ENCODE measurements around the gene BAMBI.
"Not testable (repeated sequence)": the region's sequence is repeated elsewhere in the genome, so short reads cannot be mapped to it uniquely, and the experiment has no call there.

The BAMBI gene

GRCh38 chr10:28676968-28677887, at the start of gene BAMBI:
BAMBI (plus strand) TSS chr10:28677521; CDS start chr10:28677898, 377 bp downstream.
- peak; percentile 84 for DNase-seq (ENCODE audit: low read depth)

GRCh38 chr10:28628184-28628893, 49.0 kb upstream of the BAMBI start:
- peak; percentile 74 for DNase-seq (ENCODE audit: low read depth)

GRCh38 chr10:28631896-28632583, 45.3 kb upstream of the BAMBI start:
- no peak for DNase-seq (ENCODE audit: low read depth)

- DNase-seq (ENCODE audit: low read depth), result no peak
These were observed 44.8 kb upstream of the BAMBI start for GRCh38 chr10:28632584-28632945.

- no peak for DNase-seq (ENCODE audit: low read depth)
These were observed 43.6 kb upstream of the BAMBI start for GRCh38 chr10:28633750-28634149.

GRCh38 chr10:28637346-28637745, 40.0 kb upstream of the BAMBI start:
- no peak for DNase-seq (ENCODE audit: low read depth)

GRCh38 chr10:28638392-28638791, 38.9 kb upstream of the BAMBI start:
- no peak for DNase-seq (ENCODE audit: low read depth)

- DNase-seq (ENCODE audit: low read depth), result no peak
These were observed 36.8 kb upstream of the BAMBI start for GRCh38 chr10:28640551-28640950.

GRCh38 chr10:28644647-28645046, 32.7 kb upstream of the BAMBI start:
- DNase-seq (ENCODE audit: low read depth), result no peak

GRCh38 chr10:28652106-28652505, 25.2 kb upstream of the BAMBI start:
- no peak for DNase-seq (ENCODE audit: low read depth)

- no peak for DNase-seq (ENCODE audit: low read depth)
These were observed 24.6 kb upstream of the BAMBI start for GRCh38 chr10:28652703-28653102.

GRCh38 chr10:28658824-28659223, 18.5 kb upstream of the BAMBI start:
- not testable (repeated sequence) for DNase-seq (ENCODE audit: low read depth)

- peak; percentile 86 for DNase-seq (ENCODE audit: low read depth)
These were observed 16.3 kb upstream of the BAMBI start for GRCh38 chr10:28661035-28661434.

- peak; percentile 84 for DNase-seq (ENCODE audit: low read depth)
These were observed 13.5 kb upstream of the BAMBI start for GRCh38 chr10:28663576-28664368.

- peak; percentile 84 for DNase-seq (ENCODE audit: low read depth)
These were observed 13.0 kb upstream of the BAMBI start for GRCh38 chr10:28664369-28664740.

- no peak for DNase-seq (ENCODE audit: low read depth)
These were observed 10.4 kb upstream of the BAMBI start for GRCh38 chr10:28666751-28667467.

- no peak for DNase-seq (ENCODE audit: low read depth)
These were observed 8.7 kb upstream of the BAMBI start for GRCh38 chr10:28668363-28669226.

GRCh38 chr10:28669227-28670173, 7.8 kb upstream of the BAMBI start:
- no peak for DNase-seq (ENCODE audit: low read depth)

GRCh38 chr10:28674782-28675181, 2.5 kb upstream of the BAMBI start:
- DNase-seq (ENCODE audit: low read depth), result no peak

Measured in stromal cell of bone marrow (primary cell).